Measurements from ENCODE around the gene C1orf50.
A peak's percentile ranks its signal among the peaks of the same experiment; 100 is the strongest.
"Not testable (repeated sequence)": the region's sequence is repeated elsewhere in the genome, so short reads cannot be mapped to it uniquely, and the experiment has no call there.

The C1orf50 gene

GRCh38 chr1:42739753-42740700 is 27.0 kb upstream of the C1orf50 start, which contains the start of gene CLDN19:
Gene CLDN19, minus strand, starts transcription at chr1:42740236. Its CDS starts 173 bp downstream, at chr1:42740063.
- no peak for DNase-seq (ENCODE audit: low read depth)

GRCh38 chr1:42740851-42741580 is 26.0 kb upstream of the C1orf50 start:
- DNase-seq (ENCODE audit: low read depth): no peak

- DNase-seq (ENCODE audit: low read depth): no peak
These were observed 25.3 kb upstream of the C1orf50 start for GRCh38 chr1:42741706-42742105.

GRCh38 chr1:42742141-42742540 is 24.9 kb upstream of the C1orf50 start:
- DNase-seq (ENCODE audit: low read depth): no peak

- no peak for DNase-seq (ENCODE audit: low read depth)
These were observed 24.3 kb upstream of the C1orf50 start for GRCh38 chr1:42742617-42743316.

- DNase-seq (ENCODE audit: low read depth): no peak
These were observed 23.5 kb upstream of the C1orf50 start for GRCh38 chr1:42743317-42744147.

- no peak for DNase-seq (ENCODE audit: low read depth)
These were observed 23.0 kb upstream of the C1orf50 start for GRCh38 chr1:42744148-42744413.

- DNase-seq (ENCODE audit: low read depth): peak; percentile 38
These were observed 21.2 kb upstream of the C1orf50 start for GRCh38 chr1:42745851-42746250.

GRCh38 chr1:42746436-42747105 is 20.5 kb upstream of the C1orf50 start:
- DNase-seq (ENCODE audit: low read depth): no peak

GRCh38 chr1:42747125-42747524 is 19.9 kb upstream of the C1orf50 start:
- no peak for DNase-seq (ENCODE audit: low read depth)

GRCh38 chr1:42748021-42748420 is 19.0 kb upstream of the C1orf50 start:
- DNase-seq (ENCODE audit: low read depth): no peak

- DNase-seq (ENCODE audit: low read depth): no peak
These were observed 18.3 kb upstream of the C1orf50 start for GRCh38 chr1:42748461-42749410.

GRCh38 chr1:42750041-42750440 is 17.0 kb upstream of the C1orf50 start:
- no peak for DNase-seq (ENCODE audit: low read depth)

- DNase-seq (ENCODE audit: low read depth): not testable (repeated sequence)
These were observed 15.5 kb upstream of the C1orf50 start for GRCh38 chr1:42751511-42752070.

GRCh38 chr1:42752284-42752683 is 14.8 kb upstream of the C1orf50 start:
- DNase-seq (ENCODE audit: low read depth): no peak

- peak; percentile 77 for DNase-seq (ENCODE audit: low read depth)
These were observed 14.0 kb upstream of the C1orf50 start for GRCh38 chr1:42753070-42753469.

- DNase-seq (ENCODE audit: low read depth): peak; percentile 50
These were observed 9.8 kb upstream of the C1orf50 start for GRCh38 chr1:42756956-42757891.

GRCh38 chr1:42757892-42758275 is 9.2 kb upstream of the C1orf50 start:
- no peak for DNase-seq (ENCODE audit: low read depth)

GRCh38 chr1:42758641-42759040 is 8.4 kb upstream of the C1orf50 start:
- DNase-seq (ENCODE audit: low read depth): no peak
